ENCODE measurements around the gene SH3RF3.

Gene SH3RF3

DNA sequence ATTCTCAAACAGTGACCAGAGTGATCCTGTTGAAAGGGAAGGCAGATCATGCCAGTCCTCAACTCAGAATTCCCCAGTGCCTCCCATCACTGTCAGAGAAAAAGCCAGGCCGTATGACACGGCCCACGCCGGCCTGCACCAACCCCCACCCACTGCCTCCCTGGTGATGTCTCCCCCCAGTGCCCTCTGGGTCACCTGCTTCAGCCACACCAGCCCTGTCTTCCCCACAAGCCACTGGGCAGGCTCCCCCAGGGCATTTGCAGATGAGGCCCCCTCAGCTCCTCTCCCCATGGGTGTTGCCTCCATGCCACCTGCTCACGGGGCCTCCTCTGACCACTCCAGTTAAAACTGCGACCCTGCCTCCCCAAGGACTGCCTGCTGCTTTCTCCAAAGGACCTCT lies 169.8 kb downstream of the SH3RF3 start:
- no peak overlapping the region for H3K4me2 ChIP-seq (ENCODE audit: low read length, poor library complexity, severe bottlenecking)
- H3K4me1 ChIP-seq (ENCODE audit: control insufficient read depth, insufficient read depth, low read depth, low read length), result peaks cover 9% of the 10 kb centered on the region
- no peak overlapping the region for H4K91ac ChIP-seq (ENCODE audit: low read length)
- no peak overlapping the region for H2BK15ac ChIP-seq (ENCODE audit: low read depth, poor library complexity, severe bottlenecking)
- H3K14ac ChIP-seq (ENCODE audit: low read length in 2 of 2), result no peak overlapping the region
- WGBS, result 94% methylated on average over 5 of the region's 6 CpGs
- no peak for DNase-seq
- peaks cover 0 to 12% of the 10 kb centered on the region in 2 experiments for H3K36me3 ChIP-seq (ENCODE audit: control insufficient read depth in 1 of 2, insufficient read depth in 2 of 2, low read depth in 1 of 2, low read length in 2 of 2)
- H2BK120ac ChIP-seq (ENCODE audit: low read depth, low read length), result no peak overlapping the region
- H3K79me1 ChIP-seq (replicated peaks; ENCODE audit: low read length, poor library complexity, severe bottlenecking), result peaks cover 46% of the 10 kb centered on the region
- H3K9ac ChIP-seq (ENCODE audit: low read length), result no peak overlapping the region
- no peak overlapping the region for H3K4ac ChIP-seq (ENCODE audit: low read depth in 1 of 2, low read length in 2 of 2)
- H3K18ac ChIP-seq (ENCODE audit: low read depth in 1 of 2, low read length in 2 of 2), result peak overlapping the region in 1 of 2 experiments; percentile 48
- no peak overlapping the region for H3K4me3 ChIP-seq (ENCODE audit: insufficient read depth in 1 of 2, low read depth in 1 of 2, low read length in 2 of 2)
- H2AK5ac ChIP-seq (ENCODE audit: low read length, severe bottlenecking), result no peak overlapping the region
- peaks cover 13% of the 10 kb centered on the region for H3K9me3 ChIP-seq (ENCODE audit: control insufficient read depth, low read length)
- H3K27ac ChIP-seq (ENCODE audit: low read length, poor library complexity, severe bottlenecking), result no peak overlapping the region
- H2BK12ac ChIP-seq (ENCODE audit: low read length in 2 of 2), result no peak overlapping the region
- H2AFZ ChIP-seq (ENCODE audit: low read depth, low read length), result no peak overlapping the region
- no peak overlapping the region for H3K23ac ChIP-seq (ENCODE audit: low read length in 2 of 2)
- H2BK5ac ChIP-seq (ENCODE audit: low read depth, low read length, poor library complexity, severe bottlenecking), result no peak overlapping the region
- no peaks in the 10 kb centered on the region for H3K27me3 ChIP-seq (ENCODE audit: control insufficient read depth in 1 of 2, insufficient read depth in 1 of 2, low read length in 2 of 2)
- H4K8ac ChIP-seq (ENCODE audit: low read length), result peak overlapping the region; percentile 31

DNA sequence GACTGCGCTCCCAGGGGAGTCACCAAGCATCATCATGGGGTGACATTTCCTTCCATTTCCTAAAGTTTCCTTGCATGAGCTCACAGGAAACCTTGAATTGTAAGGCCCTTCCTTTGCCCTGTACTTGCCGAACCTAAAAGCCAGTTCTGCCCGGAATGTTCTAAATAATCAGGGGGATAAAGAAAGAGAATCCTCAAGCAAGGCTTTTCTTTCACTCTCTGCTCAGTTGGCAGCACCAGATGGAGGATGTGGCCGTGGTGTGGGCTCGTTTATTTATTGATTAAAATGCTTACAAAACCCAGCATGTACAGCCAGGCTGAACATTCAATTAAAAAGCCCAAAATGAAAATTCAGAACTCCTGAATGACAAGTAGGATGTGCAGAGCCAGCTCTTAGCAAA lies 170.5 kb downstream of the SH3RF3 start:
- H2AFZ ChIP-seq (ENCODE audit: low read depth, low read length), result no peak overlapping the region
- no peak overlapping the region for H3K4me3 ChIP-seq (ENCODE audit: insufficient read depth in 1 of 2, low read depth in 1 of 2, low read length in 2 of 2)
- no peak overlapping the region for H2BK15ac ChIP-seq (ENCODE audit: low read depth, poor library complexity, severe bottlenecking)
- no peak overlapping the region for H2BK12ac ChIP-seq (ENCODE audit: low read length in 2 of 2)
- no peak overlapping the region for H4K8ac ChIP-seq (ENCODE audit: low read length)
- H3K9me3 ChIP-seq (ENCODE audit: control insufficient read depth, low read length), result peaks cover 9% of the 10 kb centered on the region
- no peak overlapping the region for H3K14ac ChIP-seq (ENCODE audit: low read length in 2 of 2)
- peaks cover 0 to 11% of the 10 kb centered on the region in 2 experiments for H3K36me3 ChIP-seq (ENCODE audit: control insufficient read depth in 1 of 2, insufficient read depth in 2 of 2, low read depth in 1 of 2, low read length in 2 of 2)
- H3K4me1 ChIP-seq (ENCODE audit: control insufficient read depth, insufficient read depth, low read depth, low read length), result peaks cover 9% of the 10 kb centered on the region
- H2BK120ac ChIP-seq (ENCODE audit: low read depth, low read length), result no peak overlapping the region
- H3K27me3 ChIP-seq (ENCODE audit: control insufficient read depth in 1 of 2, insufficient read depth in 1 of 2, low read length in 2 of 2), result no peaks in the 10 kb centered on the region
- no peak overlapping the region for H4K91ac ChIP-seq (ENCODE audit: low read length)
- H3K18ac ChIP-seq (ENCODE audit: low read depth in 1 of 2, low read length in 2 of 2), result no peak overlapping the region
- no peak overlapping the region for H3K27ac ChIP-seq (ENCODE audit: low read length, poor library complexity, severe bottlenecking)
- WGBS, result 85% methylated on average over 5 of the region's 5 CpGs
- H3K79me1 ChIP-seq (replicated peaks; ENCODE audit: low read length, poor library complexity, severe bottlenecking), result peaks cover 46% of the 10 kb centered on the region
- DNase-seq, result no peak
- H3K4me2 ChIP-seq (ENCODE audit: low read length, poor library complexity, severe bottlenecking), result no peak overlapping the region
- no peak overlapping the region for H3K9ac ChIP-seq (ENCODE audit: low read length)
- no peak overlapping the region for H3K4ac ChIP-seq (ENCODE audit: low read depth in 1 of 2, low read length in 2 of 2)
- no peak overlapping the region for H3K23ac ChIP-seq (ENCODE audit: low read length in 2 of 2)
- H2AK5ac ChIP-seq (ENCODE audit: low read length, severe bottlenecking), result no peak overlapping the region
- no peak overlapping the region for H2BK5ac ChIP-seq (ENCODE audit: low read depth, low read length, poor library complexity, severe bottlenecking)

DNA sequence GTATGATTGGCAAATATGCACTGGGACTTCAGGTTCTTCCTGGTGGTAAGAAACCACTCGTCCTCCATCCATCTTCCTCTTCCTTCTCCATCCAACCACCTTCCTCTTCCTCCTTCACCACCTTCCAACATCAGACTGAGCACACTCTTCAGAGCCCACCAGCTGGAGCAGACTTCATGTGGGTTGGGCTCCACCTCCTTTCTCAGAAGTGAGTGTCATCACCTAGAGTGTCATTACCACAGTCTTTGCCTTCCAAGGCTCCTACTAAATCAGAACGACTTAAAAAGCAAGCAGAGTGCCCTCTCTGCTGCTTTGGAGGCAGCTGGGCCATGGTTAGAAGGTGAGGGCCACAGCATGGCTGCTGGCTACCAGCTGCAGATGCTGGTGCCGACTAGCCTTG lies 171.6 kb downstream of the SH3RF3 start:
- DNase-seq, result no peak
- Histone ChIP-seq H3K18ac (ENCODE audit: low read depth in 1 of 2, low read length in 2 of 2) (peak overlapping the region in 1 of 2 experiments; percentile 38), H3K23ac (ENCODE audit: low read length in 2 of 2) (peak overlapping the region in 1 of 2 experiments; percentile 70), H2BK5ac (ENCODE audit: low read depth, low read length, poor library complexity, severe bottlenecking) (no peak overlapping the region), H3K4ac (ENCODE audit: low read depth in 1 of 2, low read length in 2 of 2) (no peak overlapping the region), H2BK12ac (ENCODE audit: low read length in 2 of 2) (peak overlapping the region in 1 of 2 experiments; percentile 31), H3K79me1 (replicated peaks; ENCODE audit: low read length, poor library complexity, severe bottlenecking) (peaks cover 47% of the 10 kb centered on the region), H4K91ac (ENCODE audit: low read length) (no peak overlapping the region), H3K4me3 (ENCODE audit: insufficient read depth in 1 of 2, low read depth in 1 of 2, low read length in 2 of 2) (no peak overlapping the region), H3K4me1 (ENCODE audit: control insufficient read depth, insufficient read depth, low read depth, low read length) (peaks cover 14% of the 10 kb centered on the region), H3K27me3 (ENCODE audit: control insufficient read depth in 1 of 2, insufficient read depth in 1 of 2, low read length in 2 of 2) (no peaks in the 10 kb centered on the region), H3K9me3 (ENCODE audit: control insufficient read depth, low read length) (no peaks in the 10 kb centered on the region), H4K8ac (ENCODE audit: low read length) (no peak overlapping the region), H3K9ac (ENCODE audit: low read length) (no peak overlapping the region), H2AK5ac (ENCODE audit: low read length, severe bottlenecking) (no peak overlapping the region), H2AFZ (ENCODE audit: low read depth, low read length) (no peak overlapping the region), H2BK15ac (ENCODE audit: low read depth, poor library complexity, severe bottlenecking) (no peak overlapping the region), H3K27ac (ENCODE audit: low read length, poor library complexity, severe bottlenecking) (no peak overlapping the region), H3K14ac (ENCODE audit: low read length in 2 of 2) (peak overlapping the region in 1 of 2 experiments; percentile 76), H2BK120ac (ENCODE audit: low read depth, low read length) (no peak overlapping the region), H3K4me2 (ENCODE audit: low read length, poor library complexity, severe bottlenecking) (no peak overlapping the region), H3K36me3 (ENCODE audit: control insufficient read depth in 1 of 2, insufficient read depth in 2 of 2, low read depth in 1 of 2, low read length in 2 of 2) (peaks cover 0 to 4% of the 10 kb centered on the region in 2 experiments)
- 80% methylated on average over 3 of the region's 3 CpGs for WGBS

DNA sequence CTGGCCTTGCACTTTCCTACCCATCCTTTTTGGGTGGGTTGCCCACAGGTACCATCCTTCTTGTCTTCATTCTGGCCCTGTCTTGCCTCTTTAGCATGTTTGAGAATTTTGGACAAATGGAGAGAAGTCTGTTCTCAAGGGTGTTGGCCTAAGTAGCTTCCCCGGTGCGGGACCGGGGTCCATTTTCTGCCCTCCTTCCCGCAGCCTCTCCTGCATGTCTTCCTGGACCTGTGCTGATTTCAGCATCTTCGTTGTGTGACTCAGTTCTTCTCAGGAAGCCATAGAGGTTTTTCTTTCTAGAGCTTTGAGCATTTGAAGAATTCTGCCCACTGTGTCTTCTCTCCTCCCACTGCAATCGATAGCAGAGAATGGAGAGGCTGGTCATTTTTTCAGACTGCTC lies 172.7 kb downstream of the SH3RF3 start:
- Histone ChIP-seq H3K27me3 (ENCODE audit: control insufficient read depth in 1 of 2, insufficient read depth in 1 of 2, low read length in 2 of 2) (no peaks in the 10 kb centered on the region), H3K4ac (ENCODE audit: low read depth in 1 of 2, low read length in 2 of 2) (no peak overlapping the region), H2AFZ (ENCODE audit: low read depth, low read length) (no peak overlapping the region), H2AK5ac (ENCODE audit: low read length, severe bottlenecking) (no peak overlapping the region), H2BK5ac (ENCODE audit: low read depth, low read length, poor library complexity, severe bottlenecking) (no peak overlapping the region), H2BK120ac (ENCODE audit: low read depth, low read length) (no peak overlapping the region), H2BK15ac (ENCODE audit: low read depth, poor library complexity, severe bottlenecking) (no peak overlapping the region), H3K79me1 (replicated peaks; ENCODE audit: low read length, poor library complexity, severe bottlenecking) (peaks cover 47% of the 10 kb centered on the region), H3K4me3 (ENCODE audit: insufficient read depth in 1 of 2, low read depth in 1 of 2, low read length in 2 of 2) (no peak overlapping the region), H3K9ac (ENCODE audit: low read length) (no peak overlapping the region), H4K91ac (ENCODE audit: low read length) (no peak overlapping the region), H4K8ac (ENCODE audit: low read length) (no peak overlapping the region), H3K4me1 (ENCODE audit: control insufficient read depth, insufficient read depth, low read depth, low read length) (peaks cover 24% of the 10 kb centered on the region), H3K27ac (ENCODE audit: low read length, poor library complexity, severe bottlenecking) (no peak overlapping the region), H3K14ac (ENCODE audit: low read length in 2 of 2) (no peak overlapping the region), H3K36me3 (ENCODE audit: control insufficient read depth in 1 of 2, insufficient read depth in 2 of 2, low read depth in 1 of 2, low read length in 2 of 2) (peaks cover 0 to 4% of the 10 kb centered on the region in 2 experiments), H3K4me2 (ENCODE audit: low read length, poor library complexity, severe bottlenecking) (no peak overlapping the region), H3K9me3 (ENCODE audit: control insufficient read depth, low read length) (no peaks in the 10 kb centered on the region), H2BK12ac (ENCODE audit: low read length in 2 of 2) (no peak overlapping the region), H3K23ac (ENCODE audit: low read length in 2 of 2) (no peak overlapping the region), H3K18ac (ENCODE audit: low read depth in 1 of 2, low read length in 2 of 2) (no peak overlapping the region)
- WGBS, result 96% methylated on average over 6 of the region's 6 CpGs
- no peak for DNase-seq

All from mesenchymal stem cell (in vitro differentiated cells and primary cell).